ENCODE results near the gene UNC5B. TPM values are rescaled to one million over a fixed set of nuclear protein-coding genes. Genes with fewer than 3 reads are reported as not detected.
A peak's percentile ranks its signal among the peaks of the same experiment; 100 is the strongest.

Gene UNC5B
- total RNA-seq, 4 donors from 2014 or later: 3.3 to 7.0 (median 5.9) TPM

- WGBS, 2 donors: 83 to 86% methylated on average over 4 of the region's 4 CpGs
Measured at GRCh38 chr10:71330789-71331404, 118.5 kb downstream of the UNC5B start.

GRCh38 chr10:71331736-71332135 is 119.4 kb downstream of the UNC5B start:
- no peak overlapping the region for H3K4me3 ChIP-seq
- DNase-seq (ENCODE audit: low spot score in 2 of 2): no peak
- H3K4me1 ChIP-seq: peaks cover 0 to 14% (median 6%) of the 10 kb centered on the region in 4 donors
- no peaks in the 10 kb centered on the region for H3K9me3 ChIP-seq
- TF ChIP-seq CTCF (IDR thresholded peaks at IDR 0.05) (no peak), POLR2A (IDR thresholded peaks at IDR 0.05) (no peak), EP300 (IDR thresholded peaks at IDR 0.05) (no peak)
- peaks cover 0 to 34% (median 0%) of the 10 kb centered on the region in 3 donors for H3K36me3 ChIP-seq
- no peaks in the 10 kb centered on the region for H3K27me3 ChIP-seq
- WGBS, 2 donors: 65 to 72% methylated on average over 4 of the region's 4 CpGs
- no peak overlapping the region for H3K27ac ChIP-seq

More at GRCh38 chr10:71330789-71331404, 118.5 kb downstream of the UNC5B start:
- Histone ChIP-seq H3K4me3 (no peak overlapping the region), H3K36me3 (peaks cover 0 to 40% (median 0%) of the 10 kb centered on the region in 3 donors), H3K27ac (no peak overlapping the region), H3K9me3 (no peaks in the 10 kb centered on the region), H3K27me3 (no peaks in the 10 kb centered on the region), H3K4me1 (peaks cover 0 to 12% (median 5%) of the 10 kb centered on the region in 4 donors)
- DNase-seq (ENCODE audit: low spot score in 2 of 2): no peak
- TF ChIP-seq CTCF (IDR thresholded peaks at IDR 0.05) (no peak), EP300 (IDR thresholded peaks at IDR 0.05) (no peak), POLR2A (IDR thresholded peaks at IDR 0.05) (no peak)

- H3K4me1 ChIP-seq: peaks cover 0 to 15% (median 6%) of the 10 kb centered on the region in 4 donors
- WGBS, 2 donors: 84 to 92% methylated on average over 5 of the region's 5 CpGs
- H3K27ac ChIP-seq: no peak overlapping the region
- no peaks in the 10 kb centered on the region for H3K9me3 ChIP-seq
- no peak for DNase-seq (ENCODE audit: low spot score in 2 of 2)
- no peaks in the 10 kb centered on the region for H3K27me3 ChIP-seq
- no peak overlapping the region for H3K4me3 ChIP-seq
- TF ChIP-seq CTCF (IDR thresholded peaks at IDR 0.05) (no peak), EP300 (IDR thresholded peaks at IDR 0.05) (no peak), POLR2A (IDR thresholded peaks at IDR 0.05) (no peak)
- peaks cover 0 to 34% (median 0%) of the 10 kb centered on the region in 3 donors for H3K36me3 ChIP-seq
Measured at GRCh38 chr10:71332466-71332865, 120.1 kb downstream of the UNC5B start.

- 68 to 71% methylated on average over 7 to 9 of the region's 9 CpGs for WGBS, 2 donors
- Histone ChIP-seq H3K4me3 (no peak overlapping the region), H3K27me3 (no peaks in the 10 kb centered on the region), H3K27ac (peak overlapping the region in 2 of 4 donors; percentile 26 to 54), H3K9me3 (no peaks in the 10 kb centered on the region), H3K36me3 (peaks cover 0 to 34% (median 0%) of the 10 kb centered on the region in 3 donors), H3K4me1 (peaks cover 0 to 15% (median 6%) of the 10 kb centered on the region in 4 donors)
- TF ChIP-seq EP300 (IDR thresholded peaks at IDR 0.05): no peak
- no peak for TF ChIP-seq POLR2A (IDR thresholded peaks at IDR 0.05)
- TF ChIP-seq CTCF (IDR thresholded peaks at IDR 0.05): no peak
- DNase-seq (ENCODE audit: low spot score in 2 of 2): peak in 1 of 2 donors; percentile 25
Measured at GRCh38 chr10:71333129-71333887, 120.9 kb downstream of the UNC5B start.

Measured in tibial nerve (tissue), 4 donors.